GM12875 (cell line): ENCODE results near the gene OPTN.

ENCODE experiments used
- H3K4me3 ChIP-seq: one replicate; pipeline ENCODE4 v1.5.1; 2011; ENCODE audit warnings: low read depth, low read length, control low read depth
- TF ChIP-seq, protein P1 (sequence below): IDR thresholded peaks from 2 replicates; pipeline ENCODE4 v1.5.1; 2011; ENCODE audit warnings: low read depth, mild to moderate bottlenecking, control low read depth, inconsistent platforms, low read length, moderate library complexity, borderline replicate concordance; ENCODE audit not compliant: insufficient read depth

OPTN gene

DNA sequence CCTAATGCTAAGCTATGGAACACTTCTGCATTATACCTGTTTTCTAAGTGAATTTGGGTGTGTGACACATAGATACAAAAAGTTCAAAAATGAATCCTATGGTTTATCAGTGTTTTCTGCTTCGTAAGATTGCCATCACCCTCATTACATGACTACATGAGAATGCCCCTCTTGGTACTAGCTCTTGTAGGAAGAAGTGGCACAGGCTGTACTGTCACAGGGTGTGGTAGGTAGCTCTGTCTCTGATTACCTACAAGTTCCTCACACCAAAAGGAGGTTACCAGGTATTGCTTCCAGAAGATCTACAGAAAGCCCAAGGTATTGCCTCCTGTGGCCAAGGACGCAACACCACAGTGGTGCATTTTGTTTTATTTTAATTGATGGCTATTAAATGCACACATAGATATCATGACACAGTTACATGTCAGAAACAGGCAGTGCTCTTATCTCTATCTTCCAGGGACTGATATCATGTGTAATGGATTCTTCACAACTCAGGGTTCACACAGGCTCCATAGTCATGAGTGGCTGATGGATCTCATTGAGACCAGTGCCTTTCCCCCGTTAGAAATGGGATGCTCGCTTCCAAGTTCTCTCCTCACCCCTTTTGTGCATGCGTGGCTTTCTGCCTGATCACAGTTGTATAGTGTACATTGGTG lies 6.6 kb downstream of the OPTN start:
- TF ChIP-seq, protein P1, sequence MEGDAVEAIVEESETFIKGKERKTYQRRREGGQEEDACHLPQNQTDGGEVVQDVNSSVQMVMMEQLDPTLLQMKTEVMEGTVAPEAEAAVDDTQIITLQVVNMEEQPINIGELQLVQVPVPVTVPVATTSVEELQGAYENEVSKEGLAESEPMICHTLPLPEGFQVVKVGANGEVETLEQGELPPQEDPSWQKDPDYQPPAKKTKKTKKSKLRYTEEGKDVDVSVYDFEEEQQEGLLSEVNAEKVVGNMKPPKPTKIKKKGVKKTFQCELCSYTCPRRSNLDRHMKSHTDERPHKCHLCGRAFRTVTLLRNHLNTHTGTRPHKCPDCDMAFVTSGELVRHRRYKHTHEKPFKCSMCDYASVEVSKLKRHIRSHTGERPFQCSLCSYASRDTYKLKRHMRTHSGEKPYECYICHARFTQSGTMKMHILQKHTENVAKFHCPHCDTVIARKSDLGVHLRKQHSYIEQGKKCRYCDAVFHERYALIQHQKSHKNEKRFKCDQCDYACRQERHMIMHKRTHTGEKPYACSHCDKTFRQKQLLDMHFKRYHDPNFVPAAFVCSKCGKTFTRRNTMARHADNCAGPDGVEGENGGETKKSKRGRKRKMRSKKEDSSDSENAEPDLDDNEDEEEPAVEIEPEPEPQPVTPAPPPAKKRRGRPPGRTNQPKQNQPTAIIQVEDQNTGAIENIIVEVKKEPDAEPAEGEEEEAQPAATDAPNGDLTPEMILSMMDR, result no peak
- H3K4me3 ChIP-seq, result no peak overlapping the region

DNA sequence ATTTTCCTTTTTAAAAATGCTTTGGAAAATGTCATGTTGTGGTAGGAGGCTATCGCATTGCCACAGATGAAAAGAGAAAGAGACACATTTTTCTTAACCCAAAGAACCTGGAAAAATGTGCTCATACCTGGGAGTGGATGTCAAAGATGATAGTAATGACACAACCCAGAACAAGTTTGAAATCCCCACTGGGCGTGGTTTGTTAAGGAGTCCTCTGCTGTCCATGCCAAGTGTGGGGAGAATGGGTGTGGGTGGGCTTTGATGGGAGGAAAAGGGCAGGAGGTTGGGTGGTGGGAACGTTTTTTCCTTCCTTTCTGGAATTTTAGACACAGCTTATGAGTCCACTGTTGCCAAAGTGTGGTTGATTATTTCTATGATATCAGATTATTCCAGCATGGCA lies 10.9 kb downstream of the OPTN start:
- TF ChIP-seq, protein P1, result no peak
- H3K4me3 ChIP-seq, result no peak overlapping the region

DNA sequence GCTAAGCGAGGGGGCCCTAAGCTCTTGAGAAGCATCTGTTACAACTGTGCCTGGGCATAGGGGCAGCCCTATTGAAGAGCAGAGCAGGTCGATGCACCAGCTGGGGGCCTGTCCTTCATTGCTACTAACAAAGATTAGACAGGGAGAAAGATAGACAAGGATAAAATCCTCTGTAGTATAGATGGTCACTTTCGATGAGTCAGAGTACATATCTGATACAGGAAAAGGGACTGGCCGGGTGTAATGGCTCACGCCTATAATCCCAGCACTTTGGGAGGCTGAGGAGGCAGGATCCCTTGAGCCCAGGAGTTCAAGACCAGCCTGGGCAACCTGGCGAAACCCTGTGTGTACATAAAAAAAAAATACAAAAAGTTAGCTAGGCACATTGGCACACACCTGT lies 13.6 kb downstream of the OPTN start:
- H3K4me3 ChIP-seq, result no peak overlapping the region
- TF ChIP-seq, protein P1, result no peak

DNA sequence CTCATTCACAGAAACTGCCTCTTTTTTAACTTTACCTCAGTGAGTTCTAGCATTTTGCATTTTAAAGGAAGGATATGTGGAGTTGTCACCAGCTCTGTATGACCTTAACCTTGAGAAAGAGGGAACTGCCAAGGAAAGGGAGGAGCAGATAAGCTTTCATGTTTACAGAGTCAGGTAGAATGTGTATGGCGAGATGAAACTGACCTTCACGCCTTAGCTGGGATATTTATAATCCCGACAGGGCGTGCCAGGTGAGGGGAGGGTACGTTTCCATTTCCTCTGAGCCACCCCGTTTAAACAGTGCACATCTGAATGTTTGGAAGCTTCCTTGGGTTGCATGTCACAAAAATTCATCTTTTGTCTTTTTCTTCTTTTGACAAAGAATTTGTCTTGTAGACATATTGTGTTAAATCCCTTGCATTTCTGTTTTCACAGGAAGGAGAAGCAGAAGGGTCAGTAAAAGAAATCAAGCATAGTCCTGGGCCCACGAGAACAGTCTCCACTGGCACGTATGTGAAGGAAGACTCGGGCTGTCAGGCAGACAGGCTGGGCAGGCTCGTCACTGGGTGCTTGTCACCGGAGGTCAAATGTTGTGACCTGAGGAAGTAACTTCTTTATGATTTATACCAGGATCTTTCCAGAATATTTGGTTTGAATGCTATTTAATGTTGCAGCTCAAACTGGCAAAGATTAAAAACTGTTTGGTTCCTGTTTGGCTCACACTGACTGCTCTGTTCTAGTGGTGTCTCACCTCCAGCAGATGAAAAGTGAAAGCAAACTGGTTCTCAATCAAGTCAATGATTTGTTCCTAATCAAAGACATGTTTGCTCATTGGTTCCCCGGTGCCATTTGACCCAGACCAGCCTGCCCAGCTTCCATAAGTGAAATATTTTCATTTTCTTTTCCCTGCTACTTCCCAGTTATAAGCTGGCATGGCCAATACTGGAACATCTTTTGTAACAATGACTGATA lies 16.2 kb downstream of the OPTN start:
- TF ChIP-seq, protein P1, result no peak
- H3K4me3 ChIP-seq, result no peak overlapping the region

DNA sequence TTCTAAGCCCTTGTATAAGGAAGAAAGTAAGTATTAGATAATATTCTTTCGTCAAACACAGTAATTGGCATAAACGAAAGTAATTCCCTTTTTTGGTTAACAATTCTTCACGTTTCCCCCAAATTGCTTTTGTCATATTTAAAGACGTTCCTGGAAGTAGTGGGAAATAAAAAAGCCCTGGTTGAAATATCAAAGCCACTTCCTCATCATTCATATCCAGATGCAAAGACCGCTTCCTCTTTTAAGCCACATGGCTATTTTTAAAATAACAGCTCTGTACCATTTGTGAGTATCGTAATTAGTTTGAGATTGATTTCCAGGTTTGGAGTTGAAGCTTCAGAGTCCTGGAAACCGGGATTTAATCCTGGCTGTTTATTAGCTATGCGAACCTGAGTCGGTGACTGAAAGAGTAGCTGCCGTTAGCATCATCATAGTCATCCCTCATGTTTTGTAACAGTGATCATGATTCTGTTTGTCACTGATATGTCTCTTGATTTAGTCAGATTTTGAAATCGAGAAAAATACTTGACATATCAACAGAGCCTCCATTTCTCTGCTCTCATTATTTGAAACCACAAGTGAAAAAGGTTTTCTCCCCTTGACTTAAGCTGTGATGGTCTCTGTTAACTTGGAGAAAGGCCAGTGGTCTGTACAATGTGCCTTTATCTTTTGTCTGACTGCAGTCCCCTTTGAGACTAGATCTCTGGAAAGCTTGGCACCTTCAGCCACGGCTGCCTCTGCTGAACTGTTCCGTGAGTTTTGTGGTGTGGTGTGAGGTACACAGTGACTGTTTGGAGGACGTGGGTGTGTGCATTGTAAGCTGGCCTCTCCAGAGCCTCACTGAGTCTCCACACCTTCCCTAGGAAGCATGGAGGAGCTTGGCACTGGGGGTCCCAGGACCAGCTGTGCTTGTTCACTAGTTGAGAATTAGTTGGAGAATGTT lies 18.1 kb downstream of the OPTN start:
- TF ChIP-seq, protein P1, result no peak
- no peak overlapping the region for H3K4me3 ChIP-seq

DNA sequence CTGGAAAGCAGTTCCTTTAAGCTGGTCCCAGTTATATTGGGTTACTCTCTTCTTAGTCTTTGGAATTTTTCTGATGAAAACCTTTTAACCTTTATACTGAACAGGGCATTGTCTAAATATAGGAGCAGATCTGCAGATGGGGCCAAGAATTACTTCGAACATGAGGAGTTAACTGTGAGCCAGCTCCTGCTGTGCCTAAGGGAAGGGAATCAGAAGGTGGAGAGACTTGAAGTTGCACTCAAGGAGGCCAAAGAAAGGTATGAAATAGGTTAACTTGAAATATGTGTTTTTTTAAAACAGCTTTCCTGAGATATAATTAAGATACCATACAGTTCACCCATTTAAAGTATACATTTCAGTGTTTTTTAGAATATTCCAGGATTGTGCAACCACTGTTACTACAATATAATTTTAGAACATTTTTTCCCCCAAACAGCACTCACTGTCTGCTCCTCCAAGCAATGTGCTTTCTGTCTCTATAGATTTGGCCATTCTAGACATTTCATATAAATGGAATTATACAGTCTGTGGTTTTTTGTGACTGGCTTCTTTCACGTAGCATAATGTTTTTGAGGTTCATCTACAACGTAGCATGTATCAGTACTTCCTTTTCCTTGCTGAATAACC lies 18.9 kb downstream of the OPTN start:
- TF ChIP-seq, protein P1, result no peak
- H3K4me3 ChIP-seq, result no peak overlapping the region
